ENCODE measurements around the gene PDE2A.

GRCh38 chr11:72574548-72575460, 99.4 kb downstream of the PDE2A start:
- no peak for TF ChIP-seq CTCF (IDR thresholded peaks at IDR 0.05; ENCODE audit: borderline replicate concordance, extremely low read depth, low read length, poor library complexity, severe bottlenecking)
- no peak for TF ChIP-seq EZH2 (IDR thresholded peaks at IDR 0.05; ENCODE audit: borderline replicate concordance, low read depth, low read length, severe bottlenecking)
